Activated naive CD8-positive, alpha-beta T cell treated with anti-CD3 and anti-CD28 coated beads, Interleukin-2, amount 50 U/mL, for 16 hours (primary cell): ENCODE results near the gene SYT12.

ENCODE experiments used
- DNase-seq: peaks from one replicate; pipeline ENCODE4 v3.0.0-alpha.2; 2020; ENCODE audit warnings: low read depth, low spot score

SYT12 gene

DNA sequence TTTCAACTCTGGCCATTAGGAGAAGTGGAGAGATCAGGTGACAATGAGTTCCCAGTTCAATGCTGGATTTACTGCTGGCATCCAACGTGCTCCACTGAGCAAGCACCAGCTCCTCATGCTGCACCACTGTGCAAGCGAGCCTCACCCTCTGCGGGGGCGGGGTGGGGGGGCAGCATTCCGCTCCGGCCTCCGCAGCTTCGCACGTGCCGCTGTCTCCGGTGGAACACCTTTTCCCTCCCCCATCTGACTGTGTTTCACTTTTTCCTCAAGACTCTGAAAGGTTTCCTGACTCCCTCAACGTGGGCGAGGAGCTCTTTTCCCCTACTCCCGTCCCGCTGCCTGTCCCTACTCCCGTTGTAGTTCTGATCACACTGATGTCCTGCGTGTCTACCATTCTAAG lies 32.9 kb downstream of the SYT12 start:
- DNase-seq: no peak

DNA sequence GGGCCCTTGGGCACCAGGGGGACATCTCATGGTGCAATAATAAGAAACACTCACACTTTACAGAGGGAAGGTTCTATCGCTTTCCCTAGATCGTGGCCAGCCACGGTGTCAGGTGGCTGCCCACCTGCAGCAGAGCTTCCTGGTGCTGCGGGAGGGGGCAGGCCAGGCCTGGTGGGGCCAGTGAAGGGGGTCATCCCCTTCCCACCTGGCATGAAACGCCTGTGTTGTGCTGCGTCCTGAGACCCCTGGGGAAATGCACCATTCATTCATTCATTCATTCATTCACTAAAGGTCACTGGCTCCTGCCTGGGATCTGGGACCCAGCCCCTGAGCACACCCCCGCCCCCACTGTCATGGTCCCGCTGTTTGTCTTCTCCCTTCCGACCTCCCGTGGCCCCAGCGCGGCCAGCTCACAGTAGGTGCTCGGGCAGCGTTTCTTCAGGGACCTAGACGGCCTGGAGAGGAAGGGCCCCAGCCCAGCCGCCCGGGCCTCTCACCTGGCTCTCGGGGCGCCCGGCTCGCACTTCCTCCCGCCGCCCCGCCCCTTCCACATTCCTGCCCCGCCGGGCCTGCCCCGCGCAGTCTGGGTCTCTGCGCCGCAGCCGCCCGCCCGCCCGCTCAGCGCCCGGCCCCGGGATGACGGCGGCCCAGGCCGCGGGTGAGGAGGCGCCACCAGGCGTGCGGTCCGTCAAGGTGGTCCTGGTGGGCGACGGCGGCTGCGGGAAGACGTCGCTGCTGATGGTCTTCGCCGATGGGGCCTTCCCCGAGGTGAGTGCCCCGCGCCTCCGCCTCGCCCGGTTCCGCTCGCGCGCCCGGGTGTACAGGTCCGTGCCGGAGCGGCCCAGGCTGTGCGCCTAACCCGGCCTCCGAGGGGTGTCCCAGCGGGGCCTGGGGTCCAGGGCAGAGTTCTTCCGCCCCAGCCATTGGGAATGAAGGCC lies 33.6 kb downstream of the SYT12 start, which contains the start of gene RHOD:
Gene RHOD (plus strand): TSS at position 581 of the 938 bp plus-strand sequence. CDS start 56 bp downstream, at position 637.
- no peak for DNase-seq

DNA sequence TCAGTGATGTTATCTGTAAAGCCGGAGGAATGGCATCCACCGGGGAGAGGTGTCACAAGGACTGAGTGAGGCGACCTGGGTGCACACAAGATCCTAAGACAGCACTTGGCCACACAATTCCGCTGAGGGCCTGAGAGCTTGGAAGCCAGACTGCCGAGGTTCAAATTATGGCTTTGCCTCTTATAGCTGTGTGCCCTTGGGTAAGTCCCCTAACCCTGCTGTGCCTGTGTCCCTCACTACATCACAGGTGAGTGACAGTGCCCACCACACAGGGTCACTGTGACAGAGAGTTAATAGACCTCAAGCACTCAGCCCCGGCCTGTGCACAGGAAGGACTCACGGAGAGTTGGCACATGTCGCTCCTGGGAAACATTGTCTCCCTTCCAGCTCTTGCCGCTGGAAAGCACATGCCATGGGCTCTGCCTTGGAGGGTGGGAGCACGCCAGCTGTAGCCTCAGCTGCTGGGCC lies 34.3 kb downstream of the SYT12 start:
- DNase-seq: no peak

DNA sequence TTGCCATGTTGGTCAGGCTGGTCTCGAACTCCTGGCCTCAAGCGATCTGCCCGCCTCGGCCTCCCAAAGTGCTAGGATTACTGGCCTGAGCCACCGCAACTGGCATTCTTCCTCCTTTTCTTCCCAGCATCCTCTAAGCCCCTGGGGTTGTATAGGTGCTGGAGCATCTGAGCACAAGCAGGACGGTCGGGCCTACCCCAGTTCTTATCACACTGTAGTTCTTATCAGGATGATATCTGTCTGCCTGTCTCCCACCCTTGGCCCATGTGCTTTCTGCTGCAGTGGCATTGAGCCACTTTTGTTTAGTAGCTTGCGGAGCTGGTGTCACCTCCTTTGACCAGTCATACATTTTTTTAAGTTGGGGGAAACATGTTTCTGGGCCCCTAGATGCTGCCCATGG lies 35.6 kb downstream of the SYT12 start:
- DNase-seq: no peak

DNA sequence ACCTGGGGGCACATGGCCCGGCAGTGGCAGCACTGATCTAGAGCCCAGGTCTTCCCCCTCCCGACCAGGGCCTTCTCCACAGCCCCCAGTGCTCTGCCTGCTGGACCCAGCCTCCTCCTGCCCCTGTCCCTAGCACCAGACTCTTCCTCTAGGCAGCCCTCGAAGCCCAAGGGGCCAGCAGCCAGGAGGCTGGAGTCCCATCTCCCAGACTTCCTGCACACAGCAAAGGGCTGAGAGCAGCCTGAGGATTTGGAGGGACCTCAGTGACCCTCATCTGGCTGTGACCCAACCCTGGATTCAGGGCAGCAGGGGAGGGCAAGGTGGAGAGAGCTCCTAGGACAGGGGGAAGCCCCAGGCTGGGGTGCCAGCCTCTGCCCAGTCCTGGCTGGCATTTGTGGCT lies 36.7 kb downstream of the SYT12 start:
- DNase-seq: no peak

DNA sequence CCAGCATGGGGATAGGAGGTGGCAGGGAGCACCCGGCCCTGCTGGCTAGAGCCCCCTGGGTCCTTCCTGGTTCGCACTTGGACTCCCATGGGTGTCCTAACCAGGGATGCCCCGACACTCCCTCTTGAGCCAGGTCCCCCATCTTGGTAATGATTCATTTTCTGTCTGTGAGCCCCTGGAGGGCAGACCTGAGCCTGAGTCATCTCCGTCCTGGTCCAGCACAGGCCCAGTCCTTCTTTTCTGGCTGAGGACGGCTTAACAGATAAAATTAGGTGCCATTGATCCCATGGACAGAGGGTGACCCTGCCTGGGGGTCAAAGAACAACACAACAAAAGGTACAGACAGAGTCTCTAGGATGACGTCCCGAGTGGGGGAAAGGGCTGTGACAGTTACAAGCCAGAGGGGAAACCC lies 37.2 kb downstream of the SYT12 start:
- no peak for DNase-seq

DNA sequence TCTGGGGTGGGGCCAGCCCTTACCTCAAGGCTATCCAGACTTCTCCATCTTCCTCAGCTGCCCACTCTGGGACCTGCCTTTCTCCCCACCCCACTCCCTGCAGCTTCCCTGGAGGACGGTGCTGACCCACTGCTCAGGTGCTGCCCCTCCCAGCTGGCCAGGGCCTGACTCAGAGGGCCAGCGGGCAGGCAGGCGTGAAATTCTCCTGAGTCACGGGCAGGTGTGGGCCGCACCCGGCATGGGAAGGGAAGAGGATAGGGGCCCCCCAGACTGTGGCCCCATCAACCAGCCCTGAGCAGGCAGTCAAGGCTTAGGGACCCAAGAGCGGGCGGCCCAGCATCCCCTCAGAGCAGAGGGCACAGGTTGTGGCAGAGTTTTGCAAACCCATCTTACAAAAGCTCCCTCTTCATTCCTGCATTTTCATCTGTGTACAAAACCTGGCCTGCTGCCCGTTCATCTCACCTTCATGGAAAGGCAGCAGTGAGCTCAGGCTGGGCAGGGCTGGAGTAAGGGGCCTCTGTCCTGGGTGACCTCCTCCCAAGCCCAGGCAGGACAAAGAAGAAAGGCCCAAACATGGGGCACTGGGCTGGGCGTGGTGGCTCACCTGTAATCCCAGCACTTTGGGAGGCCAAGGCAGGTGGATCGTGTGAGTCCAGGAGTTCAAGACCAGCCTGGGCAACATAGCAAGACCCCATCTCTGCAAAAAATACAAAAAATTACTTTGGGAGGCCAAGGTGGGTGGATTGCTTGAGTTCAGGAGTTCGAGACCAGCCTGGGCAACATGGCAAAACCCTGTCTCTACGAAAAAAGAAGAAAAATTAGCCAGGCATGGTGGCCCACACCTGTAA lies 39.8 kb downstream of the SYT12 start:
- no peak for DNase-seq

DNA sequence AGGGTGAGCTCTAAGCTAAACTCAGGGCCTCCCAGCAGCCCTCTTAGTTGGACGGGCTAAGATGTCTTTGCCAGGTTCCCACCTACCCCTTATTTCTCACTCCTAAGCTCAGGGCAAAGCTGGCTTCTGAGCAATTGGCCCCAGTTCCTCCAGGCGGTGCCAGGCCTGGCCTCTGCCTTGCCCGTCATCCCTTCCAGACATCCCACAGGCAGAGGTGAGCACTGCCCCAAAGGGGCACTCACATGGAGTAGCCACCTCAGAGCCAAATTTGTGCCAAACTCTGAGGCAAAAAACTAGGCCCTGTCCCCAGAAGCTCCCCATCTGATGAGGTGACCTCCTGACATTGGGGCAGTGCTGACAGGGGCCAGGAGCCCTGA lies 43.4 kb downstream of the SYT12 start:
- DNase-seq: no peak

DNA sequence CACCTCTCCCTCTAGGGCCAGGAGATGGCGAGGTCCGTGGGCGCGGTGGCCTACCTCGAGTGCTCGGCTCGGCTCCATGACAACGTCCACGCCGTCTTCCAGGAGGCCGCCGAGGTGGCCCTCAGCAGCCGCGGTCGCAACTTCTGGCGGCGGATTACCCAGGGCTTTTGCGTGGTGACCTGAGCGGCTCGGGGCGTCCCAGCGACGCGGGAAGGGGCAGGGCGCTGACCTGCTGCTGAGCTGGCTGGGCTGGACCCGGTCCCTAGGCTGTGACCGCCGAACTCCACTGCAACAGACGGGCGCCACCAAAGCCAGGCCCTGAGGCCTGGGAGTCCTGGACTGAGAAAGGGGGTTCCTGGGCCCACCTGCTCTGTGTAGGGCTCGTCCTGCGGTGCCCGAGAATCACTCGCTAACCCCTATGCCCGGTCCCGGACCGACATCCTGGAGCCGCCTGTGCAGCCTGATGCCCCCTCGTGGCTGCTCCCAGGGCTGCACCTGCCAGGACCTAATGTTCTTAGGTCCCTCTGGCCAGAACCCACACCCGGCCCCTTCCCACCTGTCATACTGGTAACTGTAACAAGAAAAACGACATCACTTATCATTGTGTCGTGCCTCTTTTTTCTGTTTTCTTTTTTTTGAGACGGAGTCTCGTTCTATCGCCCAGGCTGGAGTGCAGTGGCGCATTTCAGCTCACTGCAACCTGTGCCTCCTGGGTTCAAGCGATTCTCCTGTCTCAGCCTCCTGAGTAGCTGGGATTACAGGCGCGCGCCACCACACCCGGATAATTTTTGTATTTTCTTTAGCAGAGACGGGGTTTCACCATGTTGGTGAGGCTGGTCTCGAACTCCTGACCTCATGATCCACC lies 48.7 kb downstream of the SYT12 start:
- peak; percentile 35 for DNase-seq

DNA sequence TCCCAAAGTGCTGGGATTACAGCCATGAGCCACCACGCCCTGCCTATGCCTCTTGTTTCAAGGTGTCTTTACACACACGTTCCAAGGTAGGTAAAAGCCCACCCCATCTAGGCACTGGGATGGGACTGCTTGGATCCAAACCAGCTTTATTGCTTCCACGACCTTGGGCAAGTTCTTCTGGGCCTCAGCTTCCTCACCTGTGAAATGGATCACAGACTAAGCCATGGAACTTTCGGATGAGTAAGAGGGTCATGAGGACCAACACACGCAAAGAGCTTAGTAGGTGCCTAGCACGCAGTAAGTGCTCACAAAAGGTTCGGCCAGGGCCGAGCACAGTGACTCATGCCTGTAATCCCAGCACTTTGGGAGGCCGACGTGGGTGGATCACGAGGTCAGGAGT lies 49.4 kb downstream of the SYT12 start:
- no peak for DNase-seq

DNA sequence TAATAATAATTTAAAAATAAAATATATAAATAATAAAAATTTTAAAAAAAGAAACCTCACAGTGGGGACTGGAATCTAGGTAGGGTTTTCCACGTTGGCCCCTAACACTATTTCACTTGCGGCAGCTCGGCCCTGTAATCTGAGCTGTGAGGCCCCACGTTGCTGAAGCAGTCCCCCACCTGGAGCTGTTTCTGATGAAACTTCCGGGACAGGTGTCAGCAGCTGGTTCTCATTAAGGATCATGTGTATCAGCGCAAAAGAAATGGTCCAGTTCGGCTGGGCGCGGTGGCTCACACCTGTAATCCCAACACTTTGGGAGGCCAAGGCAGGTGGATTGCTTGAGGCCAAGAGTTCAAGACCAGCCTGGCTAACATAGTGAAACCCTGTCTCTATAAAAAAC lies 51.0 kb downstream of the SYT12 start:
- DNase-seq: no peak

DNA sequence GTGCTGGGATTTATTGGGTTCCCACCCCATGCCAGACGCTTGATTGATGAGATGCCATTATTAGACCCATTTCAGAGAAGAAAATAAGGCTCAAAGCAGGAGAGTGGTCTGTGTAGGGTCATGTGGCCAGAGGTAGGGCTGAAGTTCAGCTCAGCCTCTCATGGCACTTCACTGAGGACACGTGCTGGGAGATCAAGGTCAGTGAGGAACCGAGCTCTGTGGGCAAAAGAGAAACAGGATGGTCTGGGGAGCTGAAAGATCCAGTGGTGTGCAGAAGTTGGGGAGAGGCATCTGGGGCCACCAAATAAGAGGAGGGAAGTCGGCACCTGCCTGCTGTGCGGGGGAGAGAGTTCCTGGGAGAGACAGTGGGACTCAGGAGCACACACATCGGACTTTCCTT lies 53.3 kb downstream of the SYT12 start:
- DNase-seq: no peak

DNA sequence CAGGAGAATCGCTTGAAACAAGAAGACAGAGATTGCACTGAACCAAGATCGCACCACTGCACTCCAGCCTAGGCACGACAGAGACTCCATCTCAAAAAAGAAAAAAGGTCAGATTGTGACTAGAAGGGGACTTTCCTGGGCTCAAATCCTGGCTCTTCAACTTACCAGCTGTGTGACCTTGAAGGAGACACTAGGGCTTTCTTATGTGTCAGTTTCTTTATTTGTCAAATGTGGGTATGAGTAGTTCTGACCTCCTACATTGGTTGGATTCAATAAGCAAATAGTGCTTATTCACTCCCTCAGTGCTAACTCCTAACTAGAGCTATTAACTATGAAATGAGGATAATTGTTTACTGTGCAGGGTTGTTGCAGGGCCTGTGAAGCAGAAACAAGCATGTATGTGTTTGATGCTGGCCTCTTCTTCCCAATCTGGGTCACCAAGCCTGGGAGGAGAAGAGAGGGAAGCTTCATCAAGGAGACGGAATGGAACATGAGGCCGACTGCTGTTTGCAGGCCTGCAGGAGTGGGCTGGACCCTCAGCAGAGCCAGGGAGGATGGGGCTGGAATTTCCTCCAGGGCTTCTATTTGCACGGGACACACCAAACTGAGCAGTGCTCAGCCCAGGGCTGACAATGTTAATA lies 56.3 kb downstream of the SYT12 start:
- DNase-seq: no peak

DNA sequence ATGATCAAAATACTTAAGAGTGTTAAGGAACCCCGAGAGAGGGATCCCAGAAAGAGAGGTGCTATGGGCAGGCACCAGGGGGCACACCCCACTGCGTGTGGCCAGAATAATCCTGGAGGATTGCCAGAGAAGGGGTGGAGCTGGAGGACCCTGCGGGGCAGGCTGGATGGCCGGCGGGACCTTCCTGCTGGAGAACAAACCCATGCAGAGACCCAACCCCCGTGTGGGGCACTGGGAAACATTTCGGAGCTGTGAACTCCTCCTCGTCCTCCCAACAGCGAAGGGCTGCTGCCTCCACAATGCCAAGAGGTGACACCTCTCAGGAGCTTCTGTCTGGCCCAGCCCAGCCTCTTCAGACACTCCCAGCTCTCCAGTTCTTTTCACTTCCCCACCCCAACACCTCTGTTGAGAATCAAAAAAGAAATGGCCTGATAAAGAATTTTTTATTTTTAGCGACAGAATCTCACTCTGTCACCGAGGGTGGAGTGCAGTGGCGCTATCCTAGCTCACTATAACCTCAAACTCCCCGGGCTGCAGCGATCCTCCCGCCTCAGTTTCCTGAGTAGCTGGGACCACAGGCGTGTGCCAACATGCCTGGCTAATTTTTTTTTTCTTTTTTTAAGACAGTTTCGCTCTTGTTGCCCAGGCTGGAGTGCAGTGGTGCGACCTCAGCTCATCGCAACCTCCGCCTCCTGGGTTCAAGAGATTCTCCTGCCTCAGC lies 59.3 kb downstream of the SYT12 start:
- no peak for DNase-seq

DNA sequence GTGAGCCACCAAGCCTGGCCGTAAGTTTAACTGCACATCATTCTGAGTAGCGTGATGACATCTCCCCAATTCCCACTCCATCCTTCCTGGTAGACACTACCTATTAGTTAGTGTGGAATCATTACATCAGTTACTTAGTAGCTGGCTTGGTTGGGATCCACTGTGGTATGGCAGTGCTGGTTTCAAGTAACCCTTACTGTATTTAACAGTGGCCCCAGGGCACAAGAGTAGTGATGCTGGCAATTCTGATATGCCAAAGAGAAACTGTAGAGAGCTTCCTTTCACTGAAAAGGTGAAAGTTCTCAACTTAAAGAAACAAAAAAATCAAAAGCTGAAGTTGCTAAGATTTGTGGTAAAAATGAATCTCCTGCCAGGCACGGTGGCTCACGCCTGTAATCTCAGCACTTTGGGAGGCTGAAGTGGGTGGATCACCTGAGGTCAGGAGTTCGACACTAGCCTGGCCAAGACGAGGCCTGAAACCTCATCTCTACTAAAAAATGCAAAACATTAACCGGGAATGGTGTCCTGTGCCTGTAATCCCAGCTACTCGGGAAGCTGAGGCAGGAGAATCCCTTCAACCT lies 60.9 kb downstream of the SYT12 start:
- DNase-seq: no peak

DNA sequence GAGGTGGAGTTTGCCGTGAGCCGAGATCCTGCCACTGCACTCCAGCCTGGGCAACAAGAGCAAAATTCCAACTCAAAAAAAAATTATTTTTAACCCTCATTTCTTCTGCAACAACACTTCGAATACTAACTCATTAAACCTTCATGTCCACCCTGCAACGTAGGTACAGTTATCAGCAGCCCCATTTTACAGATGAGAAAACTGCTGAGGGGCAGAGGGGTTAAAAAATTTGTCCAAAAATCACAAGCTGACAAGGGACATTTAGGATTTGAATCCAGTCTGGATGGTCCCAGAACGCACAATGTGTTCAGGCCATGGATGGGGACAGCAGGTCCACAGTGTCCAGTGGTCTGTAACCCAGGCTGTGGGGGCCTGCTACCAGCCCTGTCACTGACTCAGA lies 62.7 kb downstream of the SYT12 start:
- no peak for DNase-seq

DNA sequence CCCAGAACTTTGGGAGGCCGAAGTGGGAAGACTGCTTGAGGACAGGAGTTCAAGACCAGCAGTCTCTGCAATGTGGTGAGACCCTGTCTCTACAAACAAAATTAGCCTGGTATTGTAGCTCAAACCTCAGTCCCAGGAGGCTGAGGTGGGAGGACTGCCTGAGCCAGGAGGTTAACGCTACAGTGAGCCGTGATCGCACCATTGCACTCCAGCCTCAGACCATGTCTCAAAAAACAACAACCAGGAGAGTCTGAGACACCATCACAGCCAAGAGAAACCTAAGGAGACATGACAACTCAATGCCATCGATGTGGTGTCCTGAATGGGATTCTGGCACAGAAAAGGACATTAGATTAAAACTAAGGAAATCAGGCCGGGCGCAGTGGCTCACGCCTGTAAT lies 67.8 kb downstream of the SYT12 start:
- DNase-seq: no peak

DNA sequence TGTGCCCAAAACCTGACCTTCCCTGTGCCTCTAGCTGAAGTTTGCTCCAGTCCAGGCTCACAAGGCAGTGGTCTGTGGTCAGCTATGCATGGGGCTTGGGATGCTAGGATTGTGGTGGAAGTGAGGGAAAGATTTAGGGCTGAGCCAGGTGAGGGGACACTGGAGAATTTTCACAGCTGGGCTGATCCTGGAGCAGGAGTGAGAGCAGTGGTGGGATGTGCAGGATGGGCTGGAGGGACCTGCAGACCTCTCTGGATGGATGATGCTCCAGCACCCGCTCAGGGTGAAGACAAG lies 72.2 kb downstream of the SYT12 start:
- no peak for DNase-seq

DNA sequence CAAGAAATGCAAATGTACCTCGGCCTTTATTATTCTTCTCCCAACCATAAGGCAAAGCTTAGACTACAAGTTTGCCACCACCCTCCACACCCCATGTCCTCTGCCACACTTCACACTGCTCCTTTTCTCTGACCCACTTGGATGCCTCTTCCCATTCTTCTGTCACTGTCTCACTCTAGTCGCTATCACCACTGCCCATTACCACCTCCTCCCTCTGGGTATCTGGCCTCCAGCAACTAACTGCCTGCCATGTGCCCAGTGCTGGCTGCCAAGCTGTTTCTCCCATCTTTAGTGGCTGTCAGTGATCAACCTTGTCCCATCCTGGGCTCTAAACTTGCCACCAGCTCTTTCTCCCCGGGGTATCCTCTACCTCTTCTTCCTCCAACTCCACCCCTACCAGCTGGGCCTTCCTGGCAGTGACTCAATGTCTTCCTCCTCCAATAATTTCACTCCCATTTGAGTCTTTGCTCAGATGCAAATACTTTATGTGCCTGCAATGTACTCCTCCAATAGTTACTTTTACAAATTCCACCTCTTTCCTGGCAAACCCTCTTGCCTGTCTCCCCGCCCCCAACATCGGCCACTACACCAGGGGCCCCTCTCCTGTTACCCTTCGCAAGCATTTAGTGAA lies 76.0 kb downstream of the SYT12 start:
- DNase-seq: no peak

DNA sequence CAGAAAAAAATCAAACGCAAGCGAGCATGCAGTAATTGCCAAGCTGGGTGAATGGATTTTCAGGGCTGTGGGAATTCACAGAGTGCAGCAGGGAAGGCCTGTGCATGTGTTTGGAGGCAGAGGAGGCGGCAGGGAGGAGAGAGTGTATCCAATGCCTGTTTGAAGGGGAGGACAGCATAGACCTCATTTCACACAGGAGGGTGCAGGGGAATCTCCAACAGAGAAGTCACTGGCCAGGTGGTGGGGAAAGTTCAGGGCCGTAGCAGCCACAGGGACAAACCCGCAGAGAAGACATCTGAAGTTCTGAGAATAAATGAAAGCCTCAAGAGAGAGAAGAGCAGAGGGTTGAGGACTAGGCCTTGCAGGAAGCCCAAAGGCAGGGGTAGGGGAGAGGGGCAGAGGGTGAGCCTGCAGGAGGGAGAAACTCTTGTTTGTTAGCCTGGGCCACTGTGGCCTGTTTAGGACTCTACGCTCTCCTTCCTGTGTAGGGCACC lies 76.9 kb downstream of the SYT12 start:
- no peak for DNase-seq
